HTERT RPE-1 (cell line): ENCODE data around the gene FLACC1.
"Not testable (repeated sequence)": the region's sequence is repeated elsewhere in the genome, so short reads cannot be mapped to it uniquely, and the experiment has no call there.

Source experiments
- in situ Hi-C: fragments of 300-500 bp; cut with MboI; formaldehyde crosslinking; loops from 4 replicates; pipeline ENCODE4 v1.14.3; 2020; ENCODE audit warnings: low sequenced_read_pairs

The FLACC1 gene

DNA sequence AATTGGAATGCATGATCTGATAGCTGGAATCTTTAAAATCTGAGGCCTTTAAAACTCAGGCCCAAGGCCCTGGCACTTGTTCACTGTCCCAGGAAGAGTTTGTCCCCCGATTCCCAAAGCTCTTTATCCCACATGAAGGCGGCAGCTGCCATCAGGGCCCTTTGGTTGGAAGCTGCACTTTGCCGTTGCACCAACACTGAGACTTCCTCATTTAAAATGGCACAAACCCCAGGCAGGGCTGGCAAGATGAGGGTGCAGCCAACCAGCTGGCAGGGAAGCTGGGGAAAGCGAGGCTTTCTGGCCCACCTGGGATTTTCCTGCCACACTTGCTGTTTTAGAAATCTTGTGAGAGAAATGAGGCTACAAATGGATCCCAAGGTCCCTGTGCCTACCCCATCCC is 6.3 kb downstream of the FLACC1 start:
- in situ Hi-C loops, result no loop called here

DNA sequence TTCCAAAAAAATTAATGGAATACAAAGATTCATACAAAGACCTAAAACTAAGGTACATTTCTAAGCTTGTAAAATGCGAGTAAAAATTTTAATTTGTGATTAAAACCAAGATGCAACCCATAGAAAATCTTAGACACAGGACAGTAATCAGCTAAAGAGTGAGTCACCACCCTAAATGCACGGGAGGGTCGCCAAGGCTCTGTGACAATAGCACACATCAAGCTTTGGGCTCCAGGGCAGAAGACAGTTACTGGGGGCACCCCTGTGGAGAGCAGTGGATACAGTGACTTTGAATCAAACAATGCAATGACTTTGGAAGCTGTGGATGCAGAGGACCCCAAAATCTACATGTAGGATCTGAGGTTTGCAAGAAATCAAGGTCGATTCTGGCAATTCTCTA is 7.5 kb downstream of the FLACC1 start:
- in situ Hi-C loops, result no loop called here

- in situ Hi-C loops, result no loop called here
Measured at GRCh38 chr2:201348758-201349157, 8.4 kb downstream of the FLACC1 start.

DNA sequence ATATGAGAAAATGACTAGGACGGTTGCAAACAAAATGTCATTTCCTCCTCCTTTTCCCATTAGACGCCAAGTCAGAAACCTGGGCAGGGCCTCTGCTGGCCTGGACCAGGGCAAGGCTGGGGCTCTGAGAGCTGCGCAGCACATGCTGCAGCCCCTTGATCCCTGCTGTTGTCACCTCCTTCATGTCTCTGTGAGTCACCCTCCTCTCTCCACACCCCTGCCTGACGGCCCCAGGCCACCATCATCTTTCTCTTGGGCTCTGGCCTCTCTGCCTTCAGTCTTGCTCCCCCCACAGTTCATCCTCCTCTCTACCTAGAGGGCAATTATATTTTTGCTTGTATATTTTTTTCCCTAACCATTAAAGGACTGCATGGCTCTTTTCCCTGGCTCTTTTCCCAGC is 10.0 kb downstream of the FLACC1 start:
- in situ Hi-C loops, result no loop called here

DNA sequence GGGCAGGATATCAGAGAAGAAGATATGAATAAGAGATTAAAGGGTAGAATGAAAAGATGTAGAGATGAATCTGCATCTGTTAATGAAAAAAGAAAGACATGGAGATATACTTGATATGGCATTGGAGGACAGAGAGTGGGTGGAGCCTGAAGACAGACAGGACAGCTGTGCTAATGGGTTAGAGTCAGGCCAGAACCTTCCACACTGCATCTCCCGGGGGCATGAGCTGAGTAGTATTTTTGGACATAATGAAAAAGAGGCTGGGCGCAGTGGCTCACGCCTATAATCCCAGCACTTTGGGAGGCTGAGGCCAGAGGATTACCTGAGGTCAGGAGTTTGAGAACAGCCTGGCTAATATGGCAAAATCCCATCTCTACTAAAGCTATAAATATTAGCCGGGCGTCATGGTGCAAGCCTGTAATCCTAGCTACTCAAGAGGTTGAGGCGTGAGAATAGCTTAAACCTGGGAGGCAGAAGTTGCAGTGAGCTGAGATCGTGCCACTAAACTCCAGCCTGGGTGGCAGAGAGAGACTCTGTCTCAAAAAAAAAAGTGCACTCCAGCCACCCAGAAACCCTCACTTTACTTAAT is 11.4 kb downstream of the FLACC1 start:
- in situ Hi-C loops, result no loop called here

GRCh38 chr2:201344663-201345366 is 12.3 kb downstream of the FLACC1 start:
- in situ Hi-C loops, result no loop called here

- in situ Hi-C loops, result no loop called here
Measured at GRCh38 chr2:201343559-201343958, 13.6 kb downstream of the FLACC1 start.

GRCh38 chr2:201342923-201343322 is 14.2 kb downstream of the FLACC1 start:
- in situ Hi-C loops, result no loop called here

DNA sequence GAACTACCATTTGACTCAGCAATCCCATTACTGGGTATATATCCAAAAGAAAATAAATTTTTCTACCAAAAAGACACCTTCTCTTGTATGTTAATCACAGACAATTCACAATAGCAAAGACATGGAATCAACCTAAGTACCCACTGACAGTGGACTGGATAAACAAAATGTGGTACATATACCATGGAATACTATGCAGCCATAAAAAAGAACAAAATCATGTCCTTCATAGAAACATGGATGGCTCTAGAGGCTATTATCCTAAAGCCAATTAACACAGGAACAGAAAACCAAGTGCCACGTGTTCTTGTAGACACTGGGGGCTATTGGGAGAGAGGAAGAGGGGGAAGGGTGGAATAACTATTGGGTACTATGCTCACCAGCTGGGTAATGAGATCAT is 27.7 kb downstream of the FLACC1 start:
- in situ Hi-C loops, result no loop called here

- in situ Hi-C loops, result no loop called here
Measured at GRCh38 chr2:201327678-201328077, 29.5 kb downstream of the FLACC1 start.

DNA sequence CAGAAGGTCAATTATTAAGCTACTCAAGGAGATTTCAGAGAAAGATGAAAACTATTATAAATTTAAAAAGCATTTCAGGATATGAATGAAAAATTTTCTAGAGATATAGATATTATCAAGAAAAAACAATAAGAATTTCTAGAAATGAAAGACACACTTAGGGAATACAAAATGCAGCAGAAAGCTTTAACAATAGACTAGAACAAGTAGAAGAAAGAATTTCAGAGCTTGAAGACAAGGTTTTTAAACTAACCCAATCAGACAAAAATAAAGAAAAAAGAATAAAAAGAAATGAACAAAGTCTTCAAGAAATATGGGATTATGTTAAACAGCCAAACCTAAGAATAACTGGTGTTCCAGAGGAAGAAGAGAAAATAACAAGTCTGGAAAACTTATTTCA is 34.4 kb downstream of the FLACC1 start:
- in situ Hi-C loops, result no loop called here

- in situ Hi-C loops, result no loop called here
Measured at GRCh38 chr2:201320701-201321100, 36.4 kb downstream of the FLACC1 start.

GRCh38 chr2:201320257-201320656 is 36.9 kb downstream of the FLACC1 start:
- in situ Hi-C loops, result no loop called here

- in situ Hi-C loops, result no loop called here
Measured at GRCh38 chr2:201319511-201319910, 37.6 kb downstream of the FLACC1 start.

DNA sequence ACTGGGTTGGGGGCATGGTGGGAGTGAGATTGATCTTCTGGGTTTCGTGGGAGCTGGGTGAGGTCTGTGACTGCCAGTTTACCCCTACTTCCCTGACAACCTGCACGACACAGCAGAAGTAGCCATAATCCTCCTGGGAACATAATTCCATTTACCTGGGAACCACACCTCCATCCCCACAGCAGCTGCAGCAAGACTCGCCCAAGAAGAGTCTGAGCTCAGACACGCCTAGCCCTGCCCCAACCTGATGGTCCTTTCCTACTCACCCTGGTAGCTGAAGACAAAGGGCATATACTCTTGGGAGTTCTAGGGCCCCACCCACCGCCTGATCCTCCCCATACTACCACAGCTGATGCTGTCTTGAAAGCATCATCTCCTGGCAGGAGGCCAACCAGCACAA is 43.8 kb downstream of the FLACC1 start:
- in situ Hi-C loops, result no loop called here

GRCh38 chr2:201308914-201309313 is 48.2 kb downstream of the FLACC1 start:
- in situ Hi-C loops, result no loop called here

DNA sequence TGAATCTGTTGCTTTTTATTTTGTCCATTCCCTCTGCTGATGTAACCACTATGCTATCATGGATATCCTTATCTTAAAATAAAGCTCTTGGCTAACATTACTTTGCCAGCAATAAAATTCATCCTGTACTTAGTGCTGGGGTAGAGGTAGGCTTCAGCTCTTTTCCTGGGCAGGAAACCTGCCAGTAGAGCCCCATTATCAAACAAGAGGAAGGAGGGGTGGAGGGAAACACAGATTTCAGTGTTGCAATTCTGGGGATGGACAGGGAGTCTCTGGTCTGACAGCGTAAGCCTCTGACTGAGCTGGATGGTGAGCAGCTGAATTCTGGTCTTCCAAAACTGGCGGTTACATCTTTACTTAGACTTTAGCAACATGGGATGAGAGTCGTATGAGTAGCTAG is 49.3 kb downstream of the FLACC1 start:
- in situ Hi-C loops, result no loop called here

DNA sequence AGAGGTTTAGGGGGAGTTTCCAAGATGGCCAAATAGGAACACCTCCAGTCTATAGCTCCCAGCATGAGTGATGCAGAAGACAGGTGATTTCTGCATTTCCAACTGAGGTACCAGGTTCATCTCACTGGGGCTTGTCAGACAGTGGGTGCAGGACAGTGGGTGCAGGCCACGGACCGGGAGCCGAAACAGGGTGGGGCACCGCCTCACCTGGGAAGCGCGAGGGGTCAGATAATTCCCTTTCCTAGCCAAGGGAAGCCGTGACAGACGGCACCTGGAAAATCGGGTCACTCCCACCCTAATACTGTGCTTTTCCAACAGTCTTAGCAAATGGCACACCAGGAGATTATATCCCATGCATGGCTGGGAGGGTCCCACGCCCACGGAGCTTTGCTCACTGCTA is 57.2 kb downstream of the FLACC1 start:
- in situ Hi-C loops, result not testable (repeated sequence)

GRCh38 chr2:201298462-201299052 is 58.6 kb downstream of the FLACC1 start:
- in situ Hi-C loops, result no loop called here

DNA sequence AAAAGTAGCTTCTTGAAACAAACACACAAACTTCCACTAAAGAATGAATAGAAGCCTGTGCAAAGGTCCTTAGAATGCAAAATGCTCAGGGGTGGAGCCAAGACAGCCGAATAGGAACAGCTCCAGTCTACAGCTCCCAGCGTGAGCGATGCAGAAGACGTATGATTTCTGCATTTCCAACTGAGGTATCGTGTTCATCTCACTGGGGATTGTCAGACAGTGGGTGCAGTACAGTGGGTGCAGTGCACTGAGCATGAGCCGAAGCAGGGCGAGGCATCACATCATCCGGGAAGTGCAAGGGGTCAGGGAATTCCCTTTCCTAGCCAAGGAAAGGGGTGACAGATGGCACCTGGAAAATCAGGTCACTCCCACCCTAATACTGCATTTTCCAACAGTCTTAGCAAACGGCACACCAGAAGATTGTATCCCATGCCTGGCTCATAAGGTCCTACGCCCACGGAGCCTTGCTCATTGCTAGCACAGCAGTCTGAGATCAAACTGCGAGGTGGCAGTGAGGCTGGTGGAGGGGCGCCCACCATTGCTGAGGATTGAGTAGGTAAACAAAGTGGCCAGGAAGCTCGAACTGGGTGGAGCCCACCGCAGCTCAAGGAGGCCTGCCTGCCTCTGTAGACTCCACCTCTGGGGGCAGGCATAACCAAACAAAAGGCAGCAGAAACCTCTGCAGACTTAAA is 66.5 kb downstream of the FLACC1 start:
- in situ Hi-C loops, result not testable (repeated sequence)

GRCh38 chr2:201285499-201285898 is 71.6 kb downstream of the FLACC1 start:
- in situ Hi-C loops, result no loop called here
